K562 (cell line): ENCODE measurements around the gene TBC1D10A. TPM values are rescaled to one million over a fixed set of nuclear protein-coding genes. Genes with fewer than 3 reads are reported as not detected.

Experiments
- ATAC-seq: fragments of 200-7000 bp; cut with Tn5 transposase; 3 replicates; pipeline ENCODE4 v1.9.1; 2020; ENCODE audit warnings: moderate library complexity
- BruUV-seq: library from RNA; stranded (reverse); fragments of 400-500 nt; replicated peaks from 2 replicates; lab custom pipeline; 2021; lab: Mats Ljungman, UMichigan
- CTCF ChIA-PET: fragments of 300-600 bp; formaldehyde crosslinking; extraction: SDS; loops from one replicate; lab custom pipeline; 2021; ENCODE audit warnings: low intra/inter-chr PET ratio; lab: Yijun Ruan, JAX
- POLR2A ChIA-PET: fragments of 300-600, 350-650 bp; sonication (Branson Sonifier 250); formaldehyde crosslinking; extraction: SDS; loops from one replicate; lab custom pipeline; 2021; ENCODE audit warnings: antibody characterized with exemption, inconsistent platforms; lab: Yijun Ruan, JAX
- DNase-seq, 4 experiments: peaks; one replicate each; pipeline versions ENCODE4 v3.0.0 to v3.0.0-alpha.2; 2011 to 2018; ENCODE audit warnings: low spot score in 3 of 4, mixed read lengths in 3 of 4; ENCODE audit errors: extremely low read depth in 1 of 4
- FAIRE-seq: peaks from 2 replicates; lab custom pipeline; 2011; peaks lifted over from hg19 to GRCh38; lab: Jason Lieb, UNC
- H2AFZ ChIP-seq: 2 replicates; pipeline ENCODE4 v1.6.0; 2011; ENCODE audit warnings: low read depth, low read length, control low read depth, inconsistent platforms
- H3K27ac ChIP-seq: fragments of 200-600 bp; 3 replicates; pipeline ENCODE4 v1.8.0; 2011; ENCODE audit warnings: low read depth, mild to moderate bottlenecking, control low read depth, inconsistent platforms, low read length, moderate library complexity, mixed read lengths; ENCODE audit errors: extremely low read depth
- H3K27me3 ChIP-seq, 2 experiments: fragments of 300-600 bp in 1 of 2; 2 replicates in 1 of 2; 3 replicates in 1 of 2; pipeline versions ENCODE4 v1.6.0 to v1.8.0; 2011; ENCODE audit warnings: inconsistent platforms in 2 of 2, low read length in 2 of 2, mild to moderate bottlenecking in 1 of 2, mixed read lengths in 1 of 2, moderate library complexity in 1 of 2; ENCODE audit not compliant: control insufficient read depth in 2 of 2, insufficient read depth in 2 of 2
- H3K36me3 ChIP-seq: fragments of 300-600 bp; 3 replicates; pipeline ENCODE4 v1.8.0; 2011; ENCODE audit warnings: mild to moderate bottlenecking, low read length, inconsistent platforms; ENCODE audit not compliant: control insufficient read depth, insufficient read depth
- H3K4me1 ChIP-seq, 2 experiments: fragments of 200-600 bp in 1 of 2; replicated peaks in 1 of 2; 2 replicates in 1 of 2; 3 replicates in 1 of 2; pipeline versions ENCODE4 v1.5.1 to v1.8.0; 2011; ENCODE audit warnings: inconsistent platforms in 2 of 2, low read length in 2 of 2, mild to moderate bottlenecking in 1 of 2, mixed read lengths in 1 of 2, moderate library complexity in 1 of 2; ENCODE audit not compliant: control insufficient read depth in 2 of 2, insufficient read depth in 2 of 2
- H3K4me2 ChIP-seq: 2 replicates; pipeline ENCODE4 v1.6.1; 2011; ENCODE audit warnings: low read length, control low read depth, inconsistent platforms, mixed read lengths; ENCODE audit not compliant: insufficient read depth
- H3K4me3 ChIP-seq: fragments of 200-600 bp; sonication (generic), shearing (Covaris generic); 2 replicates; pipeline ENCODE4 v1.5.1; 2016; ENCODE audit warnings: control low read depth, inconsistent platforms
- H3K79me2 ChIP-seq: fragments of 200-600 bp; 3 replicates; pipeline ENCODE4 v1.8.0; 2011; ENCODE audit warnings: low read length, inconsistent platforms; ENCODE audit not compliant: control insufficient read depth, insufficient read depth
- H3K9ac ChIP-seq, 2 experiments: 2 replicates each; pipeline versions ENCODE4 v1.6.0 to v1.6.1; 2011; ENCODE audit warnings: low read depth in 2 of 2, low read length in 2 of 2, control low read depth in 1 of 2, inconsistent platforms in 1 of 2, mild to moderate bottlenecking in 1 of 2, mixed read lengths in 1 of 2; ENCODE audit not compliant: insufficient read depth in 1 of 2
- H3K9me1 ChIP-seq: one replicate; pipeline ENCODE4 v1.6.0; 2011; ENCODE audit warnings: inconsistent platforms, mild to moderate bottlenecking, low read length, moderate library complexity; ENCODE audit not compliant: control insufficient read depth, insufficient read depth
- H3K9me3 ChIP-seq: replicated peaks from 2 replicates; pipeline ENCODE4 v1.5.1; 2011; ENCODE audit warnings: low read depth, low read length, inconsistent platforms; ENCODE audit not compliant: control insufficient read depth, insufficient read depth
- H4K20me1 ChIP-seq: replicated peaks from 2 replicates; pipeline ENCODE4 v1.6.1; 2011; ENCODE audit warnings: low read length, inconsistent platforms, mixed read lengths; ENCODE audit not compliant: control insufficient read depth, insufficient read depth
- CHD4 ChIP-seq: fragments of 200-600 bp; sonication (generic); IDR thresholded peaks from 3 replicates; pipeline ENCODE4 v1.6.1; 2012; ENCODE audit warnings: low read depth, mild to moderate bottlenecking, mixed read lengths, low read length, inconsistent platforms; ENCODE audit not compliant: insufficient read depth, insufficient replicate concordance, poor library complexity, severe bottlenecking
- ERF ChIP-seq: fragments of 450-650 bp; formaldehyde crosslinking; IDR thresholded peaks from 2 replicates; pipeline ENCODE4 v1.4.0; 2020; ENCODE audit warnings: mild to moderate bottlenecking, mixed read lengths
- ETS2 ChIP-seq: IDR thresholded peaks from 2 replicates; pipeline ENCODE4 v1.6.1; 2016; ENCODE audit warnings: borderline replicate concordance, missing genetic modification characterization, mild to moderate bottlenecking, moderate library complexity, missing compliant biosample characterization; ENCODE audit not compliant: poor library complexity, severe bottlenecking
- FIP1L1 ChIP-seq: fragments of 200-400 bp; formaldehyde crosslinking; IDR thresholded peaks from 2 replicates; pipeline ENCODE4 v1.6.1; 2018; ENCODE audit warnings: mild to moderate bottlenecking, low read depth, low read length; ENCODE audit not compliant: poor library complexity, severe bottlenecking
- MAZ ChIP-seq, 2 experiments: fragments of 450-650 bp in 1 of 2; sonication (generic) in 1 of 2; formaldehyde crosslinking; IDR thresholded peaks in 1 of 2; conservative IDR thresholded peaks in 1 of 2; 2 replicates each; pipeline versions ENCODE4 v1.4.0 to v1.5.0; 2020; ENCODE audit warnings: mild to moderate bottlenecking in 1 of 2, missing genetic modification reagents in 1 of 2
- NCOA4 ChIP-seq: fragments of 450-650 bp; IDR thresholded peaks from 2 replicates; pipeline ENCODE4 v1.6.1; 2018; ENCODE audit warnings: mild to moderate bottlenecking; ENCODE audit not compliant: partially characterized antibody
- RFX1 ChIP-seq: fragments of 450-650 bp; IDR thresholded peaks from 2 replicates; pipeline ENCODE4 v1.6.1; 2016; ENCODE audit warnings: mild to moderate bottlenecking, moderate library complexity
- STAG1 ChIP-seq: sonication (generic); formaldehyde crosslinking; IDR thresholded peaks from 2 replicates; pipeline ENCODE4 v1.5.0; 2020; ENCODE audit warnings: missing genetic modification reagents, borderline replicate concordance
- TSHZ1 ChIP-seq: fragments of 250-450 bp; sonication (Bioruptor Pico); IDR thresholded peaks from 2 replicates; pipeline ENCODE4 v1.4.0; 2020; ENCODE audit warnings: mild to moderate bottlenecking, moderate library complexity
- ZNF282 ChIP-seq: sonication (generic); formaldehyde crosslinking; IDR thresholded peaks from 2 replicates; pipeline ENCODE4 v1.8.1; 2023; ENCODE audit warnings: missing genetic modification reagents
- WGBS: fragments of 100-300 bp; shearing (Covaris generic); methylation state at CpG from one replicate; pipeline ENCODE4 v1.1.6; 2016; ENCODE audit warnings: low coverage, mixed read lengths; ENCODE audit not compliant: insufficient coverage; ENCODE audit errors: missing lambda C conversion rate; 5-methylcytosine and 5-hydroxymethylcytosine counted together
- in situ Hi-C: fragments of 300-500 bp; cut with MboI; formaldehyde crosslinking; loops from 4 replicates; pipeline ENCODE4 v1.15.0; 2018; ENCODE audit warnings: inconsistent platforms, mixed read lengths
- intact Hi-C: fragments of 100-400 bp; cut with micrococcal nuclease; formaldehyde crosslinking; loops from 2 replicates; pipeline ENCODE4 v1.14.2; 2022
- polyA plus RNA-seq, 8 experiments: library from polyadenylated mRNA; depleted of rRNA in 4 of 8; stranded (reverse) in 5 of 8; unstranded in 3 of 8; fragments of >200 nt; fragmentation: Nextera tagmentation in 2 of 8; fragmentation: Illumina TruSeq in 1 of 8; extraction: Ambion mirVana in 2 of 8; extraction: Trizol in 1 of 8; gene quantifications; 2 replicates each; pipeline versions ENCODE4 v1.2.1 to v1.2.3, GENCODE V29; 2011 to 2014; ENCODE audit warnings: inconsistent platforms in 1 of 8, missing spikeins in 1 of 8
- total RNA-seq, 7 experiments: library from RNA; depleted of rRNA in 6 of 7; stranded (reverse); fragments of >200 nt in 6 of 7; fragmentation: Illumina TruSeq in 2 of 7; extraction: Trizol in 2 of 7; gene quantifications; 2 replicates each; pipeline versions ENCODE4 v1.2.1 to v1.2.3, GENCODE V29; 2011 to 2021; ENCODE audit warnings: low replicate concordance in 1 of 7

The TBC1D10A gene
- total and polyA plus RNA-seq, 9 of the 15 experiments (the other 6 are each of a cell fraction or from before 2014, with no cell fraction given): 0.13 to 10.4 (median 4.6) TPM

GRCh38 chr22:30292069-30292970, 34.4 kb downstream of the TBC1D10A start:
- BruUV-seq: no TSS peak
- DNase-seq (no peak), ATAC-seq (no peak), FAIRE-seq (no peak)
- Histone ChIP-seq H4K20me1 (peaks cover 6% of the 10 kb centered on the region; the same call in 1 of the 2 replicates), H3K27me3 (no peaks in the 10 kb centered on the region)
- POLR2A ChIA-PET: interaction anchor here (0.7 to 1.2 kb wide), 3 partner anchors 8 to 54 kb away, joined by 3 read pairs; no protein-coding TSS in a partner anchor
- TF ChIP-seq FIP1L1 (no peak), ETS2 (no peak), ERF (no peak), STAG1 (CRISPR knock-in tag) (no peak), TSHZ1 (CRISPR knock-in tag) (no peak), NCOA4 (no peak), CHD4 (no peak), MAZ (CRISPR knock-in tag; conservative IDR thresholded peaks at IDR 0.05 in 1 of 2, IDR thresholded peaks at IDR 0.05 in 1 of 2) (no peak), RFX1 (no peak), ZNF282 (CRISPR knock-in tag) (no peak)
- TF ChIP-seq, all 486 proteins: peak for 0
- H3K9me1 ChIP-seq: no peaks in the 10 kb centered on the region
- no peaks in the 10 kb centered on the region for H3K9me3 ChIP-seq
- peaks cover 16% of the 10 kb centered on the region; the same call in 1 of the 3 replicates for H3K36me3 ChIP-seq
- CTCF ChIA-PET: no interaction called here
- intact Hi-C loops (no loop called here), in situ Hi-C loops (no loop called here)
- H3K4me1 ChIP-seq: peaks cover 19 to 35% of the 10 kb centered on the region in 2 experiments; a peak in 4 of 5 replicates
- no peak overlapping the region for H3K4me2 ChIP-seq
- 91% methylated on average over 11 of the region's 18 CpGs for WGBS
- no peak overlapping the region for H3K4me3 ChIP-seq
- H3K79me2 ChIP-seq: no peaks in the 10 kb centered on the region
- no peak overlapping the region for H3K9ac ChIP-seq
- H3K27ac ChIP-seq: no peak overlapping the region
- H2AFZ ChIP-seq: no peak overlapping the region
